ENCODE data around the gene CDH11.

GRCh38 chr16:65083164-65083857 is 38.6 kb downstream of the CDH11 start:
- TF ChIP-seq EP300 (IDR thresholded peaks at IDR 0.05; ENCODE audit: low read length) (no peak), CHD7 (IDR thresholded peaks at IDR 0.05; ENCODE audit: low read depth, low read length) (no peak), MBD1 (CRISPR knock-in tag; IDR thresholded peaks at IDR 0.05) (no peak), ZKSCAN1 (IDR thresholded peaks at IDR 0.05; ENCODE audit: low read depth, low read length) (no peak), JUNB (CRISPR knock-in tag; conservative IDR thresholded peaks at IDR 0.05) (no peak), CC2D1A (IDR thresholded peaks at IDR 0.05) (no peak), RUNX1 (IDR thresholded peaks at IDR 0.05; ENCODE audit: low read depth) (no peak), ZNF232 (CRISPR knock-in tag; IDR thresholded peaks at IDR 0.05) (no peak), UBTF (IDR thresholded peaks at IDR 0.05; ENCODE audit: borderline replicate concordance in 1 of 2, low read depth in 2 of 2, low read length in 2 of 2) (no peak), ZNF174 (CRISPR knock-in tag; IDR thresholded peaks at IDR 0.05) (no peak), ZBTB49 (CRISPR knock-in tag; IDR thresholded peaks at IDR 0.05; ENCODE audit: borderline replicate concordance) (no peak), FOXM1 (IDR thresholded peaks at IDR 0.05; ENCODE audit: low read depth) (no peak), FOXM1 (CRISPR knock-in tag; IDR thresholded peaks at IDR 0.05; ENCODE audit: low read depth) (no peak)

Data from K562 (cell line).